Ascending aorta (tissue), 2 donors: ENCODE data around the gene CTNND2. TPM values are rescaled to one million over a fixed set of nuclear protein-coding genes. Genes with fewer than 3 reads are reported as not detected.

ENCODE experiments used
- DNase-seq, 2 donors: peaks; one replicate each; pipeline ENCODE4 v3.0.0-alpha.2; 2019; ENCODE audit warnings: low spot score in 2 of 2
- H3K27ac ChIP-seq, 2 donors: fragments of 200-600 bp; sonication (generic); one replicate each; pipeline ENCODE4 v1.5.1; 2016 to 2017; ENCODE audit warnings: mild to moderate bottlenecking in 1 of 2
- H3K27me3 ChIP-seq: fragments of 200-600 bp; sonication (generic); one replicate; pipeline ENCODE4 v1.5.1; 2017
- H3K36me3 ChIP-seq, 2 donors: fragments of 200-600 bp; sonication (generic); one replicate each; pipeline ENCODE4 v1.5.1; 2016
- H3K4me1 ChIP-seq, 2 donors: fragments of 200-600 bp; sonication (generic); one replicate each; pipeline ENCODE4 v1.5.1; 2016 to 2017; ENCODE audit warnings: mild to moderate bottlenecking in 1 of 2
- H3K4me3 ChIP-seq, 2 donors: fragments of 200-600 bp; sonication (generic); one replicate each; pipeline ENCODE4 v1.5.1; 2016 to 2017; ENCODE audit warnings: mild to moderate bottlenecking in 1 of 2
- H3K9me3 ChIP-seq, 2 donors: fragments of 200-600 bp; sonication (generic); one replicate each; pipeline ENCODE4 v1.5.1; 2016
- intact Hi-C: fragments of 100-400 bp; cut with DNase I; formaldehyde crosslinking; loops from one replicate; pipeline ENCODE4 v1.15.1; 2023
- total RNA-seq: library from RNA; depleted of rRNA; stranded (reverse); fragments of >200 nt; gene quantifications from one replicate; pipeline ENCODE4 v1.1.0, GENCODE V29; 2016
- TF ChIP-seq, protein P1 (sequence below), 3 experiments: fragments of 200-600 bp in 2 of 3; fragments of 450-650 bp in 1 of 3; sonication (generic) in 2 of 3; IDR thresholded peaks; one replicate each; pipeline ENCODE4 v1.5.1; 2016 to 2019; ENCODE audit warnings: antibody characterized with exemption in 3 of 3, mild to moderate bottlenecking in 1 of 3, moderate library complexity in 1 of 3

CTNND2 gene
- total RNA-seq, 1 donor from 2014 or later = 0.11 TPM

DNA sequence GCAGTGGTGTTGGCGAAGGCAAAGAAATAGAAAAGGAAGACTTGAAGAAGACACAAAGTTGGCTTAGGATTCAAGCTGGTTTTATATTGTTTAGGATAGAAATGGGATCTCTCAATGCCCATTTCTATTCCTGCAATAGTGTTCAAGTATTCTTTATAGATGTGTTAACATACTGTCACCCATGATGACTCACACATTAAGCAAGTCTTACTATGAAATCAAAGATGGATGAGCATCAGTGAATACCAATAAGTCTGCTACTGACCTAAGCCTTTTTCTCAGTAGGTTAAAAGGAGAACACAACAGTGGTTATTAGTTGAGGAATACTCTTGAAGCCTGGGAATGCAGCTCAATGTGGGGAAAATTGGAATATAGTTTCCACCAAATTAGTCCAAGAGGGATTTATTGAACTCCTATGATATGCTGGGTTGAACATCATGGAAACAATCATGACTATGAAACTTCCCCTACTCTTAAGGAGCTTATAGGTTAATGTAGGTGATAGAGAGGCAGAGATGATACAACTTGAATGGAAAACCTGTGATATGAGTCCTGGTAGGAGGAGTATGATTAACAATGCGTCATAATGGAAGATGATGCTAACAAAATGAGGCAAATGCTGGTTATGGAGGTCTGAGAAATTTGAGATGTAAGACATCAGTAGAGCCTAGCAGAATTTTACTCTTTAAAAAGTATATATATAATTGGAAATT, 726.1 kb downstream of the CTNND2 start:
- no peak for DNase-seq
- no peaks in the 10 kb centered on the region for H3K36me3 ChIP-seq
- no peaks in the 10 kb centered on the region for H3K9me3 ChIP-seq
- H3K4me3 ChIP-seq = no peak overlapping the region
- H3K4me1 ChIP-seq = no peaks in the 10 kb centered on the region
- H3K27me3 ChIP-seq = no peaks in the 10 kb centered on the region
- H3K27ac ChIP-seq = no peak overlapping the region
- intact Hi-C loops = no loop called here
- TF ChIP-seq, protein P1, sequence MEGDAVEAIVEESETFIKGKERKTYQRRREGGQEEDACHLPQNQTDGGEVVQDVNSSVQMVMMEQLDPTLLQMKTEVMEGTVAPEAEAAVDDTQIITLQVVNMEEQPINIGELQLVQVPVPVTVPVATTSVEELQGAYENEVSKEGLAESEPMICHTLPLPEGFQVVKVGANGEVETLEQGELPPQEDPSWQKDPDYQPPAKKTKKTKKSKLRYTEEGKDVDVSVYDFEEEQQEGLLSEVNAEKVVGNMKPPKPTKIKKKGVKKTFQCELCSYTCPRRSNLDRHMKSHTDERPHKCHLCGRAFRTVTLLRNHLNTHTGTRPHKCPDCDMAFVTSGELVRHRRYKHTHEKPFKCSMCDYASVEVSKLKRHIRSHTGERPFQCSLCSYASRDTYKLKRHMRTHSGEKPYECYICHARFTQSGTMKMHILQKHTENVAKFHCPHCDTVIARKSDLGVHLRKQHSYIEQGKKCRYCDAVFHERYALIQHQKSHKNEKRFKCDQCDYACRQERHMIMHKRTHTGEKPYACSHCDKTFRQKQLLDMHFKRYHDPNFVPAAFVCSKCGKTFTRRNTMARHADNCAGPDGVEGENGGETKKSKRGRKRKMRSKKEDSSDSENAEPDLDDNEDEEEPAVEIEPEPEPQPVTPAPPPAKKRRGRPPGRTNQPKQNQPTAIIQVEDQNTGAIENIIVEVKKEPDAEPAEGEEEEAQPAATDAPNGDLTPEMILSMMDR (IDR thresholded peaks at IDR 0.05) = no peak

DNA sequence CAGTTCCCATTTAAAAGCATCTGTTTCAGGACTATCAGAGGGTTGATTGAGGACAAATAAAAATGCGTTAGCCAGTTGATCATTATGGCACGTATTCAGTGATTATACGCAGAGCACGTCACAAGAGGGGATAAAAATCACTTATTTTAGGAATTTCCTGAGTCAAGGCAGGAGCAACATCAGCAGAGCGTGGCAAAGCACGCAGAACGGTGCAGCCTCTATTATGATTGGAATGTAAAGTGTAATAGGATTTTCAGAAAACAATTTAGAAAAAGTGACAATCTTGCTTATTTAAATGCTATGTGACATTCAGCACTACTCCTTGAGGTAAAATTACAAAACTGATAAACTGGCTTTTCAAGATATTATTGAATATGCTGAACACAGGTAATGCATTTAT, 729.7 kb downstream of the CTNND2 start:
- Histone ChIP-seq H3K4me1 (no peaks in the 10 kb centered on the region), H3K9me3 (no peaks in the 10 kb centered on the region), H3K36me3 (no peaks in the 10 kb centered on the region), H3K27me3 (no peaks in the 10 kb centered on the region), H3K4me3 (no peak overlapping the region), H3K27ac (no peak overlapping the region)
- intact Hi-C loops = no loop called here
- TF ChIP-seq, protein P1 (IDR thresholded peaks at IDR 0.05) = no peak
- DNase-seq = no peak

DNA sequence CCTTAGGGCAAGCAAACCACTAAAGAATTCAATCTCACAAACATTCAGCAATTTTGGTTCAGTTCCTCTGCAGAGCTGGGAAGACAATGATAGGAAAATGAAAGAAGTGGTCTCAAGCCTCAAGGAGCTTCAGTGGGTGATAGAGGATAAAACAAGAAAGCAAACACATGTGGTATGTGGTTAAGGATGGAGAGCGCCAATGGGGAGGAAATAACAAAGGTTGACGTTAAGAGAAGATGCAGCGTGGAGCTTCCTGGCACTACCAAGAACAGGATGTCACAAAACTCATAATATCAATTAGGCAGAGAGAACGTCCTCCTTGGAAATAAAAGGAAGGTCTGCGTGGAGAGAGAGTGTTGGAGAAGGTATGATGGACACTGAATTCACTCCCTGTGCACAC, 731.8 kb downstream of the CTNND2 start:
- no peaks in the 10 kb centered on the region for H3K27me3 ChIP-seq
- DNase-seq = no peak
- no peaks in the 10 kb centered on the region for H3K4me1 ChIP-seq
- H3K4me3 ChIP-seq = no peak overlapping the region
- TF ChIP-seq, protein P1 (IDR thresholded peaks at IDR 0.05) = no peak
- H3K36me3 ChIP-seq = no peaks in the 10 kb centered on the region
- no peaks in the 10 kb centered on the region for H3K9me3 ChIP-seq
- intact Hi-C loops = no loop called here
- H3K27ac ChIP-seq = no peak overlapping the region

DNA sequence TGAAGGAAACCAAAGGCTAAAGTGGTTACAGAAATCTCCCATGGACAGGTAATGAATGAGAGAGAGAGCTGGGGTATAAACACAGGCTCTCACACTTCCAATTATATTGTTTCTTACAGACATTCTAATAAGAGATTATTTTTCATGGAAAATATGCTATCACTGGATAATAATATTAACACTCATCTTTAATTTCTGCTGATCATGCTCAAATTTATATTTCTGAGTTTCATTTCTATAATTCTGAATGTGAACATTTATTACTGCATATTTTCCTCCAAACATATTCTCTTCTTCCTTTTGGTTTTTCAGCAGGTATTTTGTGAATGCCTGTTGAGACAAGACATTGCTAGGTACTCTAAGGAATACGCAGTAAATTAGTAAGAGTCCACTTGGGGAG, 733.0 kb downstream of the CTNND2 start:
- Histone ChIP-seq H3K27ac (no peak overlapping the region), H3K36me3 (no peaks in the 10 kb centered on the region), H3K27me3 (no peaks in the 10 kb centered on the region), H3K4me3 (no peak overlapping the region), H3K4me1 (no peaks in the 10 kb centered on the region), H3K9me3 (no peaks in the 10 kb centered on the region)
- no peak for DNase-seq
- TF ChIP-seq, protein P1 (IDR thresholded peaks at IDR 0.05) = no peak
- intact Hi-C loops = no loop called here

DNA sequence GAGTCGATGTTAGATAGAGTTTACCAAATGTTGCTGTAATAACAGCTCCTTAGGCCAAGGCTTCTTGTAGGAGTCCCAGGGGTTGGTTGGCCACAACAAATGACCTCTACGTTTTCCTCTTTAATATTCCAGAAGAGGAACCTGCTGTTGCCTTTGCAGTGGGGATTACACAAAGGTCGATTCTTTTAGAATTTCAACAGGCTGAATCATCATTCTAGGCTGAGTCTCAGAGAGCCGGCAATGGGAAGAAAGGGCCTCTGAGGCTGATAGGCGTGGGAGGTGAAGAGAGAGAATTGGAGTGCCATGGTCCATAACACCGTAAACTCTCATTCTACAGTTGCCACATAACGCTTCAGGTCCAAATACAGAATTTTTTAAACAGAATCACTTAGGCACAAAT, 737.3 kb downstream of the CTNND2 start:
- Histone ChIP-seq H3K4me1 (no peaks in the 10 kb centered on the region), H3K9me3 (no peaks in the 10 kb centered on the region), H3K4me3 (no peak overlapping the region), H3K27ac (no peak overlapping the region), H3K36me3 (no peaks in the 10 kb centered on the region), H3K27me3 (no peaks in the 10 kb centered on the region)
- no peak for DNase-seq
- TF ChIP-seq, protein P1 (IDR thresholded peaks at IDR 0.05) = no peak
- intact Hi-C loops = no loop called here
